NCI-H2029 treated with DMSO at 0.1 percent for 48 hours (cell line): ENCODE results near the gene KIAA0232.
"Not testable (repeated sequence)": the region's sequence is repeated elsewhere in the genome, so short reads cannot be mapped to it uniquely, and the experiment has no call there.

ENCODE experiments used
- DNase-seq: peaks from one replicate; lab custom pipeline; 2025; lab: John Stamatoyannopoulos, UW

KIAA0232 gene

DNA sequence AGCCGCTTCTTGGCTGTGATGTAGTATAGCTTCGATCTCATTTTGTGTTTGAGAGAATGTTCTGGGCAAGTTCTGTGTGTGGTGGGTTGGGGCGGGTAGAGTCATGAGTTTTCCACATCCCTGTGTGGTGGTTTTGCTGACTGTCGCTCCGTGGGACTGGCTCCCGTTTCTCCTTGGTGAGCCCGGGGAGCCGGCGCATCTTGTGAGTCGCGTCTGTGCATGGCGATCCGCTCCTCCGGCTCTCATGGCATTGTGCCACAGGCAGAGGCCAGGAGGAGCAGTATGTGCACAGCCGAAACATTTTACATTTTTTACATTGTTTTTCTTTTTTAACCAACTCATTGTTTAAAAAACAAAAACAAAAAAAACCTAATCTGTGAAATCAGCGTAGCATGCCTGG lies 99.4 kb downstream of the KIAA0232 start:
- no peak for DNase-seq

DNA sequence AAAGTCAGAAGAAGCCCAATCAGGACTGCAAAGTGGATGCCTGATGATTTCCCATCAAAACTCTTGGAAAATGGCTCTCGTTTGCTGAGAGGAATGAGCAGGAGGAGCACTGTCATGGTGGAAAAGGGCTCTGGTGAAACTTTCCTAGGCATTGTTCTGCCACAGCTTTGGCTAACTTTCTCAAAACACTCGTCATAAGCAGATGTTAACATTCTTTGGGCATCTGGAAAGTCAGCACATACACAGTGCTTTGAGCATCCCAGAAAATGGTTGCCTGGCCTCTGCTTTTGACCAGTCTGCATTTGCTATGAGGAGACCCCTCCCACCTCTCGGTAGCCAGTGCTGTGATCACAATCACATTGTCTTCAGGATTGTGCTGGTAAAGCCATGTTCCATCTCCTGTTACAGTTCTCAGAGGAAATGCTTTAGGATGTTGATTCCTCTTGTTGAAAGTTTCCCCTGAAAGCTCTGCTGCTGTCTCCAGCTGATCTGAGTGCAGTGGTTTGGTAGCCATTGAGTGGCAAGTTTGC lies 101.9 kb downstream of the KIAA0232 start:
- no peak for DNase-seq

DNA sequence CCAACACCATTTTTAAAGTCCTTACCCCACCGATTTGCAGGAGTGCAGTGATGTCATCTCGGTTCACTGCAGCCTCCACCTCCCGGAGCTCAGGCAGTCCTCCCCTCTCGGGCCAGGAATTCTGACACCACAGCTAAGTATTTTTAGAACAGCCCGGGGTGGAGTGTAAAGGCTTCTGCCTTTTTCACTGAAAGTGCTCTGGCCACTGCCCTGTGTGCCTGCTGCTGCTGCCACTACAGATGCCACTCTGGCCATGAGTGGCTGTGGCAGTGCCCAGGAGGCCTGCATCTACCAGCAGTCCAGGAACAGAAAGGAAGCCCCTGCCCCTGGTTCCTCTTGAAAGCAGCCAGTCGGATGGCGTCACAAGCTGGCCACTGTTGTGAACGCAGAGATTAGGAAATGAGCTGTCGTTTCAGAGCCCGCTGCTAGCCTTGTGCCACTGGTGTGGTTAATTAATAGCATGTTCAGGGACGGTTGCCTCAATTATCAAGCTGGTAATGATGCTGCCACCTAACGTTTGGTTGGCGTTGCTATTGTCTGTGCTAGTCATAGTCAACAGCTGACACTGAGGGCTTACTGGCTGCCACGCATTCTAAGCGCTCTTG lies 103.5 kb downstream of the KIAA0232 start:
- DNase-seq: no peak

DNA sequence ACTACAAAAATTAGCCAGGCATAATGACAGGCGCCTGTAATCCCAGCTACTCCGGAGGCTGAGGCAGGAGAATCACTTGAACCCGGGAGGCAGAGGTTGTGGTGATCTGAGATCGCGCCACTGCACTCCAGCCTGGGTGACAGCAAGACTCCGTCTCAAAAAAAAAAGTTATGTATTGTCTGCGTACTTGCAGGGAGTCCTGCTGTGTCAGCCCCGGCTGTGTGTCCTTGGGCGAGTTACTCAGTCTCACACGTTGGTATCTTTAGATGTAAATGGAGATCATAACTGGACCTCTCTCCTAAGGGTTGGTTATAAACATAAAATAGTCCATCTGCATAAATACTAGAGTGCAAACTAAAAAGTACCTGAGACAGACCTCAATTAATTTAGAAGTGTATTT lies 104.4 kb downstream of the KIAA0232 start:
- DNase-seq: no peak

DNA sequence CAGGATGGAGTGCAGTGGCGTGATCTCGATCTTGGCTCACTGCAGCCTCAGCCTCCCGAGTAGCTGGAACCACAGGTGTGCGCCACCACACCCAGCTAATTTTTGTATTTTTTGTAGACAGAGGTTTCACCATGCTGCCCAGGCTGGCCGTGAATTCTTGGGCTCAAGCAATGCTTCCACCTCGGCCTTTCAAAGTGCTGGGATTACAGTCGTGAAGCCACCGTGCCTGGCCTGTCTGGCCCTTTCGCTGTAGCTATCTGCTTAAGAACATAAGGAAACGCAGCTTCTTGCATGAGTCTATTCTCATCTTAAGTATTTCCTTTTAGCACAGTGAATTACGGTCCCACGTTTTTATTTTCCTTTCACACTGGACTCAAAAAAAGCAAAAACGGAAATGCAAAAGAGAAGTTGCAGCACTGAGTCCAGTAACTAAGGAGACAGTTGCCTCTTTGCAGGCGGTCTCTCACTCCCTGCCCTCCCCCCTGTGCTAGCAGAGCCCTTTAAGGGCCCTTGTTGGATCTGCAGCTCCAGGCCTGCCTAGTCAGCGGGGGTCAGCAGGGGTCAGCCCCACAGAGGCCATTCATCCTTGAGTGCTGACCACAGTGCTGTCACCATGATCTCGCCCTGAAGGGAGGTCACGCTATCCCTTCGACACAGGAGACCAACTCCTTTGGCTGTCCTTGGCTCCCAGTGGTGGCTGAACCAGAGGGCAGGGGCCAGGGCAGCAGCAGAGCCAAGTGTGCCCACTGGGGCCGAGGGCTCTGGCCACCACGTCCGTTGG lies 105.3 kb downstream of the KIAA0232 start:
- DNase-seq: no peak

DNA sequence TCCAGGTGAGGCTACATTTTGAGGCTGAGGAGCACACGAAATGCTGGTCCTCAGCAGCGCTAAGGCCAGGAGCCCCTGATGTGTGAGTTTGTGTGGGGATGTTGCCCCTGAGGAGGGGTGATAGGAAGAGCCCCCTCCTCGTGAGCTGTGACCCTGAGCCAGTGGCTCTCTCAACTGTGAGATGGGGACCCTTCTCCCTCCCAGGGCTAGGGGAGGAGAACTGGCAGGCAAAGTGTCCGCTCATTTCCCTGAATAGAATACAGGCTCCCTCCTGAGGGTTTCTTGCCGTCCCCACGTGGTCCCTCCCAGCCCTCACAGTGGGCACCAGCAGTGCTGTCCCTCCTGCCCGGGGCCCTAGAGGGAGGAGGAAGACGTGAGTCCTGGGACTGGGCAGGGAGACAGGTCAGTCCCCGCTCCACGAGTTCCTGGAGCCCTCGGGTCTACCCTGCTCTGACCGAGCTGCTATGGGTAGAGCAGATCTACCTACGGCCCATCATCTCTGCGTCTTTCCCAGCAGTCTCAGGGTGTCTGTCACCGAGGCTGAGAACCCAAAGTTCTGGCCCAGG lies 106.1 kb downstream of the KIAA0232 start:
- DNase-seq: no peak

DNA sequence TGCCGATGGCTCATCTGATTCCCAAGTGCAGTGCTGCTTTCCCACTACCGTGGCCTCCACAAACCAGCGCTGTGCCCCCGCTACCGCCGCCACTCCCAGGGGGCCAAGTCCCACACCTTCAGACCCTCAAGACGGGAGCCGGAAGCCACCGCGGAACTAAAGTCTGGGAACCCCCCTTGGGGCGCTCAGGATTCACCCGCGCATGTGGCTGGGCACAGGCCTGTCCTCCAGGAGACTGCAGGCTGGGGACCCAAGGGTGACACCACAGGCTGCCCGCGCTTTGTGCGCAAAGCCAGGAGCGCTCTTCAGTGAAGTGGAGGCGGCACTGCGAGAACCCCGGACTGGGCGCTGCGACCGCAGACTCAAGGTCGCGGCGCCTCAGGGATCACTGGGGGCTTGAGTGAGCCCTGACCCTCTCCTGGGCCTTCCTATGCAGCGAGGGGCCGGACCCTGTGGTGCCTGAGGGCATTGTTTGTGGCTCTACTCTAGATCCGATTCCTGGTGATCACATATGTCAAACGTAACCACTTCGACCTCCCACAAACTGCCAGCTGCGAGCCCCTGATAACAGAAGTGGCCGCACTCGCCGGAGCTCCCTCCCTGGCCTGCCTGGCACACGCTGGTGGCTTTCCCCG lies 106.7 kb downstream of the KIAA0232 start:
- no peak for DNase-seq

DNA sequence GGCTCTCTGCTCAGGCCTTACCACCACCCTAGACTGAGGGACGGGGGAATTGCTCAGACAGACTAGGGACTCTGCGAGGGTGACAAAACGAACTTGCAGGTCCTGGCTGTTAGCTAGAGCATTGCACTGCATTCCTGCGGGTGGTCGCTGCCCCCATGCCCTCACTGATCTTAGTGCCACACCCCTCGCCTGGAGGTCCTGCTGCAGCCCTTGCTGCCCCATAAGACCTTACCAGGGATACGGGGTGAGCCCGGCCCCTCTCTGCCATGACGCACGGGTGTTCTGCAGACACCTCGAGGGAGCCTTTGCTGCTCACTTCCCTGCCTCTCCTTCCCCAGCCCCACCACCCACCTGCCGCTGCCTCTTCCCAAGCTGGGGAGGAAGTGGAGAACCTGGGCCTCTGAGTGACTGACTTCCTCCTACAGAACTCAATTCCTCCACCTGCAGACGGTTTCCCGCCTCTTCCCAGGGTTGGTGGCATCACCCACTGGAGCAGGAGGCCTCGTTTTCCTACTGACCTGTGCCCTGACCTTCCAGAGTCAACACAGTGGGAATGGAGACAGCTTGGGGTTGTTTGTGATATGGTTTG lies 107.3 kb downstream of the KIAA0232 start:
- DNase-seq: no peak

DNA sequence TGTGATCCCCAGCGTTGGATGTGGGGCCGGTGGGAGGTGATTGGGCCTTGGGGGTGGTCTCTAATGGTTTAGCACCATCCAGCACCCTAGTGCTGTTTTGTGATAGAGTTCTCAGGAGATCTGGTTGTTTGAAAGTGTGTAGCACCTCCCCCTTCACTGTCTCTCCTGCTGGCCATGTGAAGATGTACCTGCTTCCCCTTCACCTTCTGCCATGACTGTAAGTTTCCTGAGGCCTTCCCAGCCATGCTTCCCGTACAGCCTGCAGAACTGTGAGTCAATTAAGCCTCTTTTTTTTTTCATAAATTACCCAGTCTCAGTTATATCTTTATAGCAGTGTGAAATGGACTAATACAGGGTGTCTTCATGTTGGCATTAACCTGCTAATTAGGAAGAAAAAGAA lies 107.8 kb downstream of the KIAA0232 start:
- DNase-seq: no peak

DNA sequence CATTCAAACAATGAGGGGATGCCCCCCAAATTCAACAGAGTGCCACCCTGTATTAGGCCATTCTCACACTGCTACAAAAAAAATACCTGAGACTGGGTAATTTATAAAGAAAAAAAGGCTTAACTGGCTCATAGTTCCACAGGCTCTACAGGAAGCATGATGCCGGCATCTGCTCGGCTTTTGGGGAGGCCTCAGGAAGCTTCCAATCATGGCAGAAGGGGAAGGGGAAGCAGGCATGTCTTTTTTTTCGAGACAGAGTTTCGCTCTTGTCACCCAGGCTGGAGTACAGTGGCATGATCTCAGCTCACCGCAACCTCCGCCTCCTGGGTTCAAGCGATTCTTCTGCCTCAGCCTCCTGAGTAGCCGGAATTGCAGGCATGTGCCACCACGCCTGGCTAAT lies 108.4 kb downstream of the KIAA0232 start:
- not testable (repeated sequence) for DNase-seq

DNA sequence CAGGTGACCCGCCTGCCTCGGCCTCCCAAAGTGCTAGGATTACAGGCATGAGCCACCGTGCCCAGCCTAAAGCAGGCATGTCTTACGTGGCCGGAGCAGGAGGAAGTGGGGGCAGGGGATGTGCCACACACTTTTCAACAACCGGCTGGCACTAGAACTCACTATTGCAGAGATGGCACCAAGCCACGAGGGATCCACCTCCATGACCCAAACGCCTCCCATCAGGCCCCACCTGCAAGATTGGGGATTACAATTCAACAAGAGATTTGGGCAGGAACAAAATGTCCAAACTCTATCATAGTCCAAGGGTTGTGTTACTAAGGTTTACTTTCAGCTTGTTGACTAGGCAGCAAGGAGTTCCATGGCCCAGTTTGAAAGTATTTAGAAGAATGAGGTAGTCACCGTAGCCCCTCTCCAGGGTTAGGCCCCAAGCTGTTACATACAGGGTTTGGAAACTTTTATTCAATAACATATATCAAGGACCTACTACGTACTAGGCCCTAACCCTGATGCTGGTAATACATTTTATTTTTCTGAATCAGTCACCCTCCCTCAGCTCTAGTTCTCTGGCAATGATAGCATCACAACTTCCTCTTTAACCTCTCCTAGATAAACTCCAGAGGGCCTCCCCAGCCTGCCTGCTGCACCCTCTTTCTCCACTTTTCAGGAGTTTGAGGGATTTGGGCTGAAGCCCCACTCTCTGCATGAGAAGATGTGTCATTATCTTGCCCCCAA lies 109.1 kb downstream of the KIAA0232 start:
- DNase-seq: no peak

DNA sequence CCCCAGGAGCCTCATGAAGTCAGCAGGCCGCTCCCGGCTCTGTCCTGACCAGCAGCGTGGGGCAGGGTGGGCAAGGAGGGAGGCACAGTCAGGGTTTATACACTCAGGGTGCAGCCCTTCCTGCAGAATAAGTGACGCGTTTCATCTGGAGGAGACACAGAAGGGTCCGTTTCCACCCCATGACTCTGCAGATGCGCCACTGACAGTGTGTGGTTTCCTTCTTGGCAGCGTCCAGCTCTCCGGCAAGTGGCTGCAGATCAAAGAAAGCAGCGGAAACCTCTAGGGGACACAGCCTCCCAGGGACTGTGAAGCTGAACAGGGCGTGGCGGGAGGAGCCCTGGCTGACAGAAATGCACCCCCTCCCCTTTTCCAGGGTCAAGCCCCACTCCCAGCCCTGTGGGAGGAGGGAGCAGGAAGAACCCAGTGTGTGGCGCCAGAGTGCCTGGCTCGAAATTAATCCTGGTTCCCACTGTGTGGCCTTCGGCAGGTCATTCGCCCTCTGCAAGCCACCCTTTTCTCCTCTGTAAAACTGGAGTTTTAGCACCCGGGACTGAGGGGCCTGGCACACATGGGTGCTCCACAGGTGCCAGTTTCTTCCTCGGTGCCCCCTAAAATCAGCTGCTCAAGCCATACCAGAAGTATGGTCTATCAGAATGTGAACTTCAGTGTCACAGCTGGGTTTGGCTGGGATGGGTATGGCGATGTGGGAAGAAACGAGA lies 109.8 kb downstream of the KIAA0232 start:
- DNase-seq: no peak

DNA sequence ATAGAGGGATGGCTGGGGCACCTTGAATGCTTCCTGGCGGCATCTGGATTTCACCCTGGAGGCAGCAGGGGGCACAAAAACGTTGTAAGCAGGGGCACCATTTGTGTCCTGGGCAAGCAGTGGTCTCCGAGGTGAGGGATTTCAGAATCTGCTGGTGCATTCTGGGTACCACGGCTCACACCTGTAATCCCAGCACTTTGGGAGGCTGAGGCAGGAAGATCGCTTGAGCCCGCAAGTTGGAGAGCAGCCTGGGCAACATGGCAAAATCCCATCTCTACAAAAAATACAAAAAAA lies 110.3 kb downstream of the KIAA0232 start:
- no peak for DNase-seq

DNA sequence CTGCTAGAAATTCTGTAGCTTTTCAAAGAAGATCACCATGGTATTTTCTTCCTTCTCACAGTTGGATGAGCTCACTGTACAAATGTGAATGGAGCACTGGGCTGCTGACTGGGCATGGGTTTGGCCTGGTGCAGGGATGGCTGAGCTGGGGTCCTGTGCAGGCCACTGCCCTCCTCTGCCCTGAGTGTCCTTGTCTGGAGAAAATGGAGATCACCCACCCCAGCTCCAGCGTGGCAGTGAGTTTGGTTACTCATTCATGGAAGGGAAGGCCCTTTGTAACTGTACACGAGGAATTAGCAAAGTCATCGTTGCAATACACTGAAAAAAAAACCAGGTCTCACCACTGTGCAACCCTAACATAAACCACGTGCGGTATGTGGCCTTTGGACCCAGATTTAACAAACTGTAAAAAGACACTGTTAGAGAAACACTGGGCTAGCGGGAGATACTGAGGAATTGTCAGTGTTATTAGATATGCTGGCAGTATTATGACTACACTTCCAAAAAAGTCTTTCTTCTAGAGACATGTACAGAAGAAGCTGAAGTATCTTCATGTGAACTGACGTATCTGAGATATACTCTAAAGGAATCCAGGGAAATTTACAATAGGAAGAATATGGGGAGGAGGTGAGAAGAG lies 111.0 kb downstream of the KIAA0232 start:
- no peak for DNase-seq

DNA sequence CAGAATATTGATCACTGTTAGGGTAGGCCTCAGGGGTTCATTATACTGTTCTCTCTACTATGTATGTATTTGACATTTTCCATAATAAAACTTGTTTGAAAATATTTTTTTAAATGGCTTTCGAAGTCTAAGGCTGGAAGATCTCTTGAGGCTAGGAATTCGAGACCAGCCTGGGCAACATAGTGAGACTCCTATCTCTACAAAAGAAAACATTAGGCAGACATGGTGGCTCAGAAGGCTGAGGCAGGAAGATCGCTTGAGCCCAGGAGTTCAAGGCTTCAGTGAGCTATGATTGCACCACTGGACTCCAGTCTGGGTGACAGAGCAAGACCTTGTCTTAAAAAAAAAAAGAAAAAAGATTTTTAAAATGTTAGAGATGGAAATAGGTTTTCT lies 111.6 kb downstream of the KIAA0232 start:
- no peak for DNase-seq

DNA sequence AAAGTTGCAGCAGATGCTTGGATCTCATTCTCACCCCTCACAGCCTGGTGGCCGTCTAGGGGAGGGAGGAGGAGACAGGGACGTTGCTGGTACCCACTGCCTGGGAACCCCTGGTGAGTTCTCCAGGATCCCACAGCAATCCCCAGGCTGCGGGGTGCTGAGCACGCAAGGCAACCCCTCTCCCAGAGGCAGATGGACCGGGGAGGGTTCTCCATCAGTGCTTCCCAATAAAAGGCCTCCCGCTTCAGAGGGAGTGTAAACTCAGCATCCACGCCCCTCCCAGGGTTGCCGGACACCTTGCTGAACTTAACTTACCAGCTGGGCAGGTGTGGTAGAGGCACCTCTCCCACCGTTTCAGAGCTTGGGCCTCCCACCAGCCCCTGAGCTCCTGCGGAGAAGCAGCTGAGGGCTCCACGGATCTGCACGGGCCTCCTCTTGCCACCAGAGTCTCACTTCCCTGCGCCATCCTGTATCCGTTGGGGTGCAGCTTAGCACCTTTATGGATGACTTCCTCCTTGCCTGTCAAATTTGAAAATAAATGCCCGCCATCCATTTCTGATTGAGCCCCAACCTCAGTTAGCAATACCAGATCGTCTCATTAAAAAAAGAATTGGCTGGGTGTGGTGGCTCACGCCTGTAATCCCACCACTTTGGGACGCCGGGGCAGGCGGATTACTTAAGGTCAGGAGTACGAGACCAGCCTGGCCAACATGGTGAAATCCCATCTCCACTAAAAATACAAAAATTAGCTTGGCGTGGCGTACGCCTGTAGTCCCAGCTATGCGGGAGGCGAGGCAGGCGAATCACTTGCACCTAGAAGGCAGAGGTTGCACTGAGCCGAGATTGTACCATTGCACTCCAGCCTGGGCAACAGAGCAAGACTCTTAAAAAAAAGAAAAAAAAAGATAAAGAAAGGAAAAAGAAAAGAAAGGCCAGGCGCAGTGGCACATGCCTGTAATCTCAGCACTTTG lies 112.3 kb downstream of the KIAA0232 start:
- no peak for DNase-seq

DNA sequence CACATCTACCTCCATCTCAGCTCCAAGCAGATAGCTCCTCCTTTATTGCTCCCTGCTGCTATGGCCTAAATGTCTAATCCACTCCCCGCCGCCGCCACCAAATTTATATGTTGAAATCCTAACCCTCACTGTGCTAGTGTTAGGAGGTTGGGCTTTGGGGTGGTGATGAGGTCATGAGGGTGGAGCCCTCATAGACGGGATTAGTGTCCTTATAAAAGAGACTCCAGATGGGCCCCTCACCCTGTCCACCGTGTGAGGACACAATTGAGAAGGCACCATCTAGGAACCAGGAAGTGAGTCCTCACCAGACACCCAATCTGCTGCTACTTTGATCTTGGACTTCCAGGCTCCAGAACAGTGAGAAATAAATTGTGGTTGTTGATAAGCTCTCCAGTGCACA lies 113.5 kb downstream of the KIAA0232 start:
- DNase-seq: no peak

DNA sequence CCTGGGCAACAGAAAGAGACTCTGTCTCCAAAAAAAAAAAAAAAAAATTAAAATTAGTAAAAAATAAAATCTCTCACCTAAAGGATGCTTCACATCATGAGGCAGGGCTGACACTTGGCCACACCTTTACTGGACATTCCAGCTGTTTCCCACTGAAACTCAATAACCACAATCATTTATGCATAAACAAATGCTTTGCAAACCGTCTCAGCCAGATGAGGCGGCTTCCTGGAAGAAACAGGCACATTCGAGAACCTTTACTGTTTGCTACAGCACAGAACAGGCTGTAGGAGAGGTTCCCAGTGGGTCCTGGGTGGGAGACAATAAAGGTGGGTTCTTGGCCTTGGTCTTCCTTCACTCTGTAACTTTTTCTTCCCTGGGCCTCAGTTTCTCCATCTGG lies 116.2 kb downstream of the KIAA0232 start:
- DNase-seq: no peak

DNA sequence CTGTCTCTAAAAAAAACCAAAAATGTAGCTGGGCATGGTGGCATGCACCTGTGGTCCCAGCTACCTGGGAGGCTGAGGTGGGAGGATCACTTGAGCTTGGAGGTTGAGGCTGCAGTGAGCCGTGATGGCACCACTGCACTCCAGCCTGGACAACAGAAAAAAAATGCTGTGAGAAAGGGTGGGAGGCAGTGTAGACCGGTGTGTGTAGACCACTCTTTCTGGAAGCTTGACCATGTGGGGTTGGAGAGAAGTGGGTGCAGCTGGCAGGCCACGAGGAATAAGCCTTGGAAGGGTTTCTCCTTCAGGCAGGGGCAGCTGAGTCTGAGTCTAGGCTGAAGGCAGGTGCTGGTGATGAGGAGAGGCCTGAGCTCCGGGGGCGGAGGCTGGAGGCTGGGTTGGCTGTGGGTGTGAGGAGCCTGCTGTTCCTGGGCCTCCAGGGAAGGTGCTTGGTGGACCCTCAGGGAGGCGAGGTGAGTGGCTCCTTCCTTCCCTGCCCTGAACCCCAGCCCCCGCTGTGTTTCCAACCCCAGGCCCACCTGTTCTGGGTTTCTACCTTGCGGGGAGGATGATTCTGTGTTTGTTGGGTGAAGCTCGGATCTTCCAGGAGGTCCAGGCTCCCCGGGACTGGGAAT lies 117.8 kb downstream of the KIAA0232 start:
- DNase-seq: no peak
